Uterus (tissue), 4 donors: Measurements from ENCODE around the gene PARD3. TPM values are rescaled to one million over a fixed set of nuclear protein-coding genes. Genes with fewer than 3 reads are reported as not detected.

Source experiments
- DNase-seq, 2 donors: peaks; one replicate each; pipeline ENCODE4 v3.0.0-alpha.2; 2019 to 2020
- H3K27ac ChIP-seq, 2 donors: fragments of 200-600 bp; sonication (generic); 1 replicate in 1 of 2; 2 replicates in 1 of 2; pipeline ENCODE4 v1.5.1; 2016 to 2018
- H3K27me3 ChIP-seq, 2 donors: fragments of 200-600 bp; sonication (generic); one replicate each; pipeline ENCODE4 v1.5.1; 2018 to 2019; ENCODE audit warnings: control low read depth in 1 of 2
- H3K36me3 ChIP-seq, 2 donors: fragments of 200-600 bp; sonication (generic); one replicate each; pipeline ENCODE4 v1.5.1; 2019; ENCODE audit warnings: control low read depth in 1 of 2
- H3K4me1 ChIP-seq, 2 donors: fragments of 200-600 bp; sonication (generic); one replicate each; pipeline ENCODE4 v1.5.1; 2018 to 2019; ENCODE audit warnings: control low read depth in 1 of 2
- H3K4me3 ChIP-seq, 2 donors: fragments of 200-600 bp; sonication (generic); 1 replicate in 1 of 2; 2 replicates in 1 of 2; pipeline ENCODE4 v1.5.1; 2018 to 2019; ENCODE audit warnings: mild to moderate bottlenecking in 1 of 2
- H3K9me3 ChIP-seq, 2 donors: fragments of 200-600 bp; sonication (generic); one replicate each; pipeline ENCODE4 v1.5.1; 2019; ENCODE audit warnings: control low read depth in 1 of 2
- POLR2A ChIP-seq, 2 donors: fragments of 450-650 bp; IDR thresholded peaks; one replicate each; pipeline ENCODE4 v1.6.1; 2016; ENCODE audit warnings: antibody characterized with exemption in 2 of 2, mild to moderate bottlenecking in 1 of 2, moderate library complexity in 1 of 2
- intact Hi-C: fragments of 100-400 bp; cut with DNase I; formaldehyde crosslinking; loops from one replicate; pipeline ENCODE4 v1.15.1; 2023; ENCODE audit warnings: low total_unique reads
- total RNA-seq, 4 donors: library from RNA; depleted of rRNA in 3 of 4; stranded (reverse); fragments of >200 nt in 3 of 4; gene quantifications; one replicate each; pipeline versions ENCODE4 v1.1.0 to v1.2.4, GENCODE V29; 2014 to 2023
- TF ChIP-seq, protein P1 (sequence below), 4 experiments: fragments of 200-600 bp in 2 of 4; fragments of 450-650 bp in 2 of 4; sonication (generic) in 2 of 4; IDR thresholded peaks; one replicate each; pipeline ENCODE4 v1.5.1; 2016 to 2019; ENCODE audit warnings: antibody characterized with exemption in 4 of 4, mild to moderate bottlenecking in 2 of 4, moderate library complexity in 1 of 4
- donor health status: DM: yes; HTN: yes; CAD: no.

Gene PARD3
- total RNA-seq, 4 donors from 2014 or later: 42.1 to 96.1 (median 51.5) TPM

DNA sequence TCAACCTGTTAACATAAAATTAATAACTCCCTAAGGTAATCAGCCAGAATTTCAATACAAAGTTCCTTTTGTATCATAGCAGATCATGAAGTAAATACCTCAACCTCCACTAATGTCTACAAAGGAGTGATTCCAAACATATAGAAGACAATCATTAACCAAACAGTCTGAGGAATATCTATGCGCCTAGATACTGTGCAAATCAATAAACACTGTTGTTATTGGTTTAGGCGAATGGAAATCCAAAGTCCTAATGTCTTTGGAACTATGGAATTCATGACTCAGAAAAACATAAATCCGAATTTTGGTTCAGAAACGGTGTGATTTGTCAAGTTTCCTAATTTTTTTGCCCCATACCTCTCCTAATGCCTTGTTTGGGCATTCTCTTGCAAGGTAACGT, 469.7 kb downstream of the PARD3 start:
- TF ChIP-seq POLR2A (IDR thresholded peaks at IDR 0.05): no peak
- TF ChIP-seq, protein P1, sequence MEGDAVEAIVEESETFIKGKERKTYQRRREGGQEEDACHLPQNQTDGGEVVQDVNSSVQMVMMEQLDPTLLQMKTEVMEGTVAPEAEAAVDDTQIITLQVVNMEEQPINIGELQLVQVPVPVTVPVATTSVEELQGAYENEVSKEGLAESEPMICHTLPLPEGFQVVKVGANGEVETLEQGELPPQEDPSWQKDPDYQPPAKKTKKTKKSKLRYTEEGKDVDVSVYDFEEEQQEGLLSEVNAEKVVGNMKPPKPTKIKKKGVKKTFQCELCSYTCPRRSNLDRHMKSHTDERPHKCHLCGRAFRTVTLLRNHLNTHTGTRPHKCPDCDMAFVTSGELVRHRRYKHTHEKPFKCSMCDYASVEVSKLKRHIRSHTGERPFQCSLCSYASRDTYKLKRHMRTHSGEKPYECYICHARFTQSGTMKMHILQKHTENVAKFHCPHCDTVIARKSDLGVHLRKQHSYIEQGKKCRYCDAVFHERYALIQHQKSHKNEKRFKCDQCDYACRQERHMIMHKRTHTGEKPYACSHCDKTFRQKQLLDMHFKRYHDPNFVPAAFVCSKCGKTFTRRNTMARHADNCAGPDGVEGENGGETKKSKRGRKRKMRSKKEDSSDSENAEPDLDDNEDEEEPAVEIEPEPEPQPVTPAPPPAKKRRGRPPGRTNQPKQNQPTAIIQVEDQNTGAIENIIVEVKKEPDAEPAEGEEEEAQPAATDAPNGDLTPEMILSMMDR (IDR thresholded peaks at IDR 0.05): no peak
- intact Hi-C loops: no loop called here
- peaks cover 0 to 4% of the 10 kb centered on the region in 2 donors for H3K4me1 ChIP-seq

DNA sequence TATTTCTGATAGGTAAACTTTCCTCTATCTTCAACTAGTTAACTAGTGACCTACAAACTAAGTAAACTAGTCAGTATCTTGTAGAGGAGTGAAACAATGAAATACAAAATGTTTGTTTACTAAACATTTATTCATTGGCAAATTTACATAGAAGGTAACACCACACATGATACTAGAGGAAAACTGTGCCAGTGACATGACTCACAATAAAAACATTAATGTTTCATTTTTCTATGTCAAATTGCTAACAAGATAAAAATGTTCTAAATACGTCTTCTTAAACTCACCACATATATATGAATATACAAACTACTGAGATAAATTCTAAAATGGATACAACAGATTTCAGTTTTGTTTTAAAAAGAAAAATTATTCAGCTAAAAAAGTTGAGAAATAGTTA, 471.3 kb downstream of the PARD3 start:
- Histone ChIP-seq H3K4me3 (no peak overlapping the region), H3K4me1 (peaks cover 0 to 4% of the 10 kb centered on the region in 2 donors), H3K27me3 (no peaks in the 10 kb centered on the region), H3K9me3 (no peaks in the 10 kb centered on the region), H3K36me3 (no peaks in the 10 kb centered on the region), H3K27ac (no peak overlapping the region)
- no peak for DNase-seq
- intact Hi-C loops: no loop called here
- TF ChIP-seq POLR2A (IDR thresholded peaks at IDR 0.05): no peak
- TF ChIP-seq, protein P1 (IDR thresholded peaks at IDR 0.05): no peak

More for the DNA sequence above, 469.7 kb downstream of the PARD3 start:
- H3K27ac ChIP-seq: no peak overlapping the region
- H3K36me3 ChIP-seq: no peaks in the 10 kb centered on the region
- H3K9me3 ChIP-seq: no peaks in the 10 kb centered on the region
- no peak overlapping the region for H3K4me3 ChIP-seq
- no peaks in the 10 kb centered on the region for H3K27me3 ChIP-seq
- DNase-seq: no peak

DNA sequence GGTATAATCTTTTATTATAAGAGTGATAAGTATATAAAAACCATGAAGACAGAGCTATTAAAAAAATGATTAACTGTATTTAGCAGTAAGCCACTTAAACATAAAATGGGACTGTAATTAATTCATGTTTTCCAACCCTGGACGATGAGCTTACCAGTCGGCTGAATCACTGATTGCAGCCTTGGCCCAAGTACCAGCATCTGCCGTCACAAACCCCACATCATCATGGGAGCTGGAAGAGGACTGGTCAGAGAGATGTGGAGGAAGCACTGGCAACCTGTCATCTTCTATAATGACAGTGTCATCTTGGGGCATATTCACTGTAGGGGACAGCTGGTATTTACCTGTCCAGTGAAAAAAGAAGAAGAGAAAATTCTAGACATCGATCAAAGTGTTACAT, 473.6 kb downstream of the PARD3 start:
- no peaks in the 10 kb centered on the region for H3K9me3 ChIP-seq
- H3K27me3 ChIP-seq: no peaks in the 10 kb centered on the region
- peak overlapping the region in 1 of 2 donors; percentile 32 for H3K27ac ChIP-seq
- TF ChIP-seq, protein P1 (IDR thresholded peaks at IDR 0.05): no peak
- no peak for TF ChIP-seq POLR2A (IDR thresholded peaks at IDR 0.05)
- DNase-seq: peak; percentile 36 to 43
- peaks cover 0 to 4% of the 10 kb centered on the region in 2 donors for H3K4me1 ChIP-seq
- intact Hi-C loops: no loop called here
- H3K4me3 ChIP-seq: no peak overlapping the region
- H3K36me3 ChIP-seq: no peaks in the 10 kb centered on the region

DNA sequence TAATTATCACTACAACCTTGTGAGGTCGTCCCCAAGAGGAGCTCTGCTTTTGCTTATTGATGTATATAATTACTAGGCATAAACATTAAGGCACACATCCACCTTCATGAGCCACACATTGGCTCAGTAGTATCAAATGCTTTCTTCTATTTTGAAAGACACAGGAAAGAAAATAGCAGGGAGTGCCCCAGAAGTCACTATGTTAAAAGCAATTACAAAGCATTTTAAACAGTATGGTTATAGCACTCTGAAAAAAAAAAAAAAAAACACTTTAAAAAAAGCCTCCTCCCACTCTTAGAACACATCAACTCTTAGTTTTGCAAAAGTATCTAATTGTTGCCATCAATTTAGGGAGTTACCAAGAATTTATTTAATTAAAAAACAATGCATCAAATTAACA, 474.2 kb downstream of the PARD3 start:
- no peaks in the 10 kb centered on the region for H3K36me3 ChIP-seq
- H3K9me3 ChIP-seq: no peaks in the 10 kb centered on the region
- no peaks in the 10 kb centered on the region for H3K27me3 ChIP-seq
- no peak overlapping the region for H3K4me3 ChIP-seq
- DNase-seq: no peak
- H3K4me1 ChIP-seq: peaks cover 0 to 4% of the 10 kb centered on the region in 2 donors
- TF ChIP-seq, protein P1 (IDR thresholded peaks at IDR 0.05): no peak
- no peak for TF ChIP-seq POLR2A (IDR thresholded peaks at IDR 0.05)
- intact Hi-C loops: no loop called here
- H3K27ac ChIP-seq: peak overlapping the region in 1 of 2 donors; percentile 32

DNA sequence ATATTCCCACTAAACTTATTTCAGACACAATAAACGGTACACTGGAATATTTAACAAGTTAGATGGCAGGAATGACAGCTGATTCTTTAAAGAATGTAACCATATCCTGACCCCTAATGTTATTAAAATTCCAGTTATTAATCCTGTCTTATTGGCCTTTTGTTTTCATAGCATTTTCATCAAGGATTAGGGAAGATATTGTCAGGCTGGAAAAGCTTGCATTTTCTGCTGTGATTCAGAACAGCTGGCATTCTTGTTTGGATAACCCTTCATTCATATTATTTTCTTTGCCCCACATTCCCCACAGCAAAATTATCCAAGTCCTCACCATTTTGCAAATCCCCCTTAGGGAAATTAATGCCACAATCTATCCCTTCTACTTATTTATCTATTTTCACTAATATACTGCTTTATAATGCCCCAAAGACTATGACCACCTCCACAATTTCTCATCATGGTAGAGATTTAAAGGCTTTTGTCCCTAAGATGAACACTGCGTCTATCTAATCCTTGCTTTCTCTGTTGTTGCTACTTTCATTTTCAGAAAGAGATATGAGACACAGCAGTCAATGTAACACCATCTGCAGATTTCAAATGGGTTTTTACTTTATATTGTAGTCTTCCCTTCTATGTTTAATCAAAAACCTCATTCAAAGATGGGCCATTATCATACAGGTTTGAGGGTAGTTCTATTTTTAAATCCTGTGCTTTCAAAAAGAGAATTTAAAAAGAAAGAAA, 475.1 kb downstream of the PARD3 start:
- no peaks in the 10 kb centered on the region for H3K9me3 ChIP-seq
- TF ChIP-seq, protein P1 (IDR thresholded peaks at IDR 0.05): no peak
- no peak for TF ChIP-seq POLR2A (IDR thresholded peaks at IDR 0.05)
- H3K4me3 ChIP-seq: no peak overlapping the region
- H3K27ac ChIP-seq: no peak overlapping the region
- no peaks in the 10 kb centered on the region for H3K36me3 ChIP-seq
- no peak for DNase-seq
- intact Hi-C loops: no loop called here
- peaks cover 0 to 4% of the 10 kb centered on the region in 2 donors for H3K4me1 ChIP-seq
- H3K27me3 ChIP-seq: no peaks in the 10 kb centered on the region
